Measurements from ENCODE around the gene NPIPB2.

GRCh38 chr16:11980136-11980844 is 38.4 kb upstream of the NPIPB2 start:
- TF ChIP-seq EZH2phosphoT487 (IDR thresholded peaks at IDR 0.05; ENCODE audit: low read depth), result no peak
- TF ChIP-seq CTCF (IDR thresholded peaks at IDR 0.05; ENCODE audit: low read depth, low read length), result no peak

Data from OCI-LY3 (cell line).